ENCODE results near the gene ARID4B.
"Not testable (repeated sequence)": the region's sequence is repeated elsewhere in the genome, so short reads cannot be mapped to it uniquely, and the experiment has no call there.

GRCh38 chr1:235364189-235364588 is 36.2 kb upstream of the ARID4B start:
- peak; percentile 82 for TF ChIP-seq REST (tag by site-specific recombination; IDR thresholded peaks at IDR 0.05)
- not testable (repeated sequence) for TF ChIP-seq TCF7L2 (IDR thresholded peaks at IDR 0.05; ENCODE audit: borderline replicate concordance, low read depth, low read length); MYNN (tag by site-specific recombination; IDR thresholded peaks at IDR 0.05; ENCODE audit: borderline replicate concordance); ZNF768 (tag by site-specific recombination; IDR thresholded peaks at IDR 0.05); ZNF184 (tag by site-specific recombination; IDR thresholded peaks at IDR 0.05); ZNF549 (tag by site-specific recombination; IDR thresholded peaks at IDR 0.05); SP2 (tag by site-specific recombination; IDR thresholded peaks at IDR 0.05)
- TF ChIP-seq, protein P1, sequence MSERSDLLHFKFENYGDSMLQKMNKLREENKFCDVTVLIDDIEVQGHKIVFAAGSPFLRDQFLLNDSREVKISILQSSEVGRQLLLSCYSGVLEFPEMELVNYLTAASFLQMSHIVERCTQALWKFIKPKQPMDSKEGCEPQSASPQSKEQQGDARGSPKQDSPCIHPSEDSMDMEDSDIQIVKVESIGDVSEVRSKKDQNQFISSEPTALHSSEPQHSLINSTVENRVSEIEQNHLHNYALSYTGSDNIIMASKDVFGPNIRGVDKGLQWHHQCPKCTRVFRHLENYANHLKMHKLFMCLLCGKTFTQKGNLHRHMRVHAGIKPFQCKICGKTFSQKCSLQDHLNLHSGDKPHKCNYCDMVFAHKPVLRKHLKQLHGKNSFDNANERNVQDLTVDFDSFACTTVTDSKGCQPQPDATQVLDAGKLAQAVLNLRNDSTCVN (tag by site-specific recombination; optimal IDR thresholded peaks at IDR 0.05) = not testable (repeated sequence)
- TF ChIP-seq, protein P2, sequence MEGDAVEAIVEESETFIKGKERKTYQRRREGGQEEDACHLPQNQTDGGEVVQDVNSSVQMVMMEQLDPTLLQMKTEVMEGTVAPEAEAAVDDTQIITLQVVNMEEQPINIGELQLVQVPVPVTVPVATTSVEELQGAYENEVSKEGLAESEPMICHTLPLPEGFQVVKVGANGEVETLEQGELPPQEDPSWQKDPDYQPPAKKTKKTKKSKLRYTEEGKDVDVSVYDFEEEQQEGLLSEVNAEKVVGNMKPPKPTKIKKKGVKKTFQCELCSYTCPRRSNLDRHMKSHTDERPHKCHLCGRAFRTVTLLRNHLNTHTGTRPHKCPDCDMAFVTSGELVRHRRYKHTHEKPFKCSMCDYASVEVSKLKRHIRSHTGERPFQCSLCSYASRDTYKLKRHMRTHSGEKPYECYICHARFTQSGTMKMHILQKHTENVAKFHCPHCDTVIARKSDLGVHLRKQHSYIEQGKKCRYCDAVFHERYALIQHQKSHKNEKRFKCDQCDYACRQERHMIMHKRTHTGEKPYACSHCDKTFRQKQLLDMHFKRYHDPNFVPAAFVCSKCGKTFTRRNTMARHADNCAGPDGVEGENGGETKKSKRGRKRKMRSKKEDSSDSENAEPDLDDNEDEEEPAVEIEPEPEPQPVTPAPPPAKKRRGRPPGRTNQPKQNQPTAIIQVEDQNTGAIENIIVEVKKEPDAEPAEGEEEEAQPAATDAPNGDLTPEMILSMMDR (tag by site-specific recombination; IDR thresholded peaks at IDR 0.05) = not testable (repeated sequence)
- peak; percentile 86; the same call in 1 of the 2 replicates for TF ChIP-seq ZNF292 (tag by site-specific recombination; IDR thresholded peaks at IDR 0.05; ENCODE audit: borderline replicate concordance, low read depth)
